ENCODE results near the gene TLR4.

The TLR4 gene

DNA sequence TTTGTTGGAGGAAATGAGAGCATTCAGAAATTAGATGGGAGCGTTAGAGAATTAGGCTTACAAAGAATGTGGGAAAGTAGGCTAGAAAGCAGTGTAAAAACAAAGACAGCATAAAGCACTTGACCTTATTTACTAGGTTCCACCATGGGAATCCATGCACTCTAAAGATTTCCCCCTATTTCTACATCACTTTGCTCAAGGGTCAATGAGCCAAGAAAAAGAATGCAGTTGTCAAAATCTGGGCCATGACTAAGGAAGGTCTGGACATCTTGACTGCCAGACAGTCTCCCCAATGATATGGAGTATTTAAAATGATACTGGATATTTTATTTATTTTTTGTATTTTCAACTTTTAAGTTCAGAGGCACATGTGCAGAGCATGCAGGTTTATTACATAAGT lies 3.4 kb downstream of the TLR4 start:
- H3K4me3 ChIP-seq (ENCODE audit: insufficient read depth, low read depth, low read length), result no peak overlapping the region

DNA sequence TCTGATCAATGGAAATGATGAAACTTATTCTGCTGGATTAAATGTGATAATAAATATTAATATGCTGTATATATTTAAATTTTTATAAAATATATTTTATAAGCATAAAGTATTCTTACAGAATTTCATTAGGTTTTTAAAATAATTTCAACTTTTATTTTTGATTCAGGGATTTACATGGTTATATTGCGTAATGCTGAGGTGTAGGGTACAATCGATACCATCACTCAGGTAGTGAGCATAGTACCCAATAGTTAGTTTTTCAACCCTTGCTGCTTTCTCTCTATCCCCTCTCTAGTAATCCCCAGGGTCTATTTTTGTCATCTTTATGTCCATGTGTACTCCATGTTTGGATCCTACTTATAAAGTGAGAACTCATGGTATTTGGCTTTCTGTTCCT lies 5.7 kb downstream of the TLR4 start:
- Histone ChIP-seq H3K4me1 (ENCODE audit: control insufficient read depth, insufficient read depth, low read length) (no peaks in the 10 kb centered on the region), H3K27ac (ENCODE audit: insufficient read depth, low read depth, low read length, poor library complexity, severe bottlenecking) (no peak overlapping the region), H3K9me3 (ENCODE audit: control insufficient read depth, low read length) (no peaks in the 10 kb centered on the region), H3K27me3 (ENCODE audit: control insufficient read depth, insufficient read depth, low read length, poor library complexity, severe bottlenecking) (no peaks in the 10 kb centered on the region), H3K36me3 (ENCODE audit: control insufficient read depth, insufficient read depth, low read length) (no peaks in the 10 kb centered on the region), H3K4me3 (ENCODE audit: insufficient read depth, low read depth, low read length) (no peak overlapping the region)
- WGBS, 2 experiments, result 91 to 96% methylated on average over 1 to 2 of the region's 2 CpGs

More for the DNA sequence above, 3.4 kb downstream of the TLR4 start:
- WGBS, 2 experiments, result 92 to 96% methylated on average over 1 of the region's 1 CpG
- H3K27me3 ChIP-seq (ENCODE audit: control insufficient read depth, insufficient read depth, low read length, poor library complexity, severe bottlenecking), result no peaks in the 10 kb centered on the region
- no peaks in the 10 kb centered on the region for H3K36me3 ChIP-seq (ENCODE audit: control insufficient read depth, insufficient read depth, low read length)
- no peak overlapping the region for H3K27ac ChIP-seq (ENCODE audit: insufficient read depth, low read depth, low read length, poor library complexity, severe bottlenecking)
- H3K4me1 ChIP-seq (ENCODE audit: control insufficient read depth, insufficient read depth, low read length), result no peaks in the 10 kb centered on the region
- no peaks in the 10 kb centered on the region for H3K9me3 ChIP-seq (ENCODE audit: control insufficient read depth, low read length)

DNA sequence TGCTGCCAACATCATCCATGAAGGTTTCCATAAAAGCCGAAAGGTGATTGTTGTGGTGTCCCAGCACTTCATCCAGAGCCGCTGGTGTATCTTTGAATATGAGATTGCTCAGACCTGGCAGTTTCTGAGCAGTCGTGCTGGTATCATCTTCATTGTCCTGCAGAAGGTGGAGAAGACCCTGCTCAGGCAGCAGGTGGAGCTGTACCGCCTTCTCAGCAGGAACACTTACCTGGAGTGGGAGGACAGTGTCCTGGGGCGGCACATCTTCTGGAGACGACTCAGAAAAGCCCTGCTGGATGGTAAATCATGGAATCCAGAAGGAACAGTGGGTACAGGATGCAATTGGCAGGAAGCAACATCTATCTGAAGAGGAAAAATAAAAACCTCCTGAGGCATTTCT lies 10.1 kb downstream of the TLR4 start:
- H3K36me3 ChIP-seq (ENCODE audit: control insufficient read depth, insufficient read depth, low read length), result no peaks in the 10 kb centered on the region
- WGBS, 2 experiments, result 88 to 93% methylated on average over 6 of the region's 6 CpGs
- no peaks in the 10 kb centered on the region for H3K9me3 ChIP-seq (ENCODE audit: control insufficient read depth, low read length)
- H3K4me1 ChIP-seq (ENCODE audit: control insufficient read depth, insufficient read depth, low read length), result no peaks in the 10 kb centered on the region
- H3K4me3 ChIP-seq (ENCODE audit: insufficient read depth, low read depth, low read length), result no peak overlapping the region
- H3K27me3 ChIP-seq (ENCODE audit: control insufficient read depth, insufficient read depth, low read length, poor library complexity, severe bottlenecking), result no peaks in the 10 kb centered on the region
- no peak overlapping the region for H3K27ac ChIP-seq (ENCODE audit: insufficient read depth, low read depth, low read length, poor library complexity, severe bottlenecking)

DNA sequence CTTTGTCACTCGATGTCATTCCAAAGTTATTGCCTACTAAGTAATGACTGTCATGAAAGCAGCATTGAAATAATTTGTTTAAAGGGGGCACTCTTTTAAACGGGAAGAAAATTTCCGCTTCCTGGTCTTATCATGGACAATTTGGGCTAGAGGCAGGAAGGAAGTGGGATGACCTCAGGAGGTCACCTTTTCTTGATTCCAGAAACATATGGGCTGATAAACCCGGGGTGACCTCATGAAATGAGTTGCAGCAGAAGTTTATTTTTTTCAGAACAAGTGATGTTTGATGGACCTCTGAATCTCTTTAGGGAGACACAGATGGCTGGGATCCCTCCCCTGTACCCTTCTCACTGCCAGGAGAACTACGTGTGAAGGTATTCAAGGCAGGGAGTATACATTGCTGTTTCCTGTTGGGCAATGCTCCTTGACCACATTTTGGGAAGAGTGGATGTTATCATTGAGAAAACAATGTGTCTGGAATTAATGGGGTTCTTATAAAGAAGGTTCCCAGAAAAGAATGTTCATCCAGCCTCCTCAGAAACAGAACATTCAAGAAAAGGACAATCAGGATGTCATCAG lies 11.3 kb downstream of the TLR4 start:
- 94 to 97% methylated on average over 5 of the region's 5 CpGs for WGBS, 2 experiments
- H3K27ac ChIP-seq (ENCODE audit: insufficient read depth, low read depth, low read length, poor library complexity, severe bottlenecking), result no peak overlapping the region
- no peaks in the 10 kb centered on the region for H3K36me3 ChIP-seq (ENCODE audit: control insufficient read depth, insufficient read depth, low read length)
- no peaks in the 10 kb centered on the region for H3K9me3 ChIP-seq (ENCODE audit: control insufficient read depth, low read length)
- no peak overlapping the region for H3K4me3 ChIP-seq (ENCODE audit: insufficient read depth, low read depth, low read length)
- no peaks in the 10 kb centered on the region for H3K27me3 ChIP-seq (ENCODE audit: control insufficient read depth, insufficient read depth, low read length, poor library complexity, severe bottlenecking)
- no peaks in the 10 kb centered on the region for H3K4me1 ChIP-seq (ENCODE audit: control insufficient read depth, insufficient read depth, low read length)

DNA sequence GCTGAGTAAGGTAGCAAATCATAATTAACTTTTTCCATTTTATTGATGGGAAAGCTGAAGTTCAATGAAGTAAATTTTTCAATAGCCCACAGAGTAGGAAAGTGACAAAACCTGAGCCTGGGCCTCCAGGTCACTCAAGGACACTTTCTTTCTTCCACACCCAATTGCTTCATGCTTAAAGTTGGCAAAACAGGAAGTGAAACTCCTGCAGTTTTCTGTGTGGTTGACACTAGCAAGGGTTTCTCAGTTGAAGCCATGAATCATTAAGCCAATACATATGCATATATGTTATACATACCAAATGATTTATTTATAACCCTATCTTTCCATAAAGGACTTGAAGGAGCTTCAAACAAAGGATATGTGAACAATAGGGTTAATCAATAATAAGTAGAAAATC lies 13.9 kb downstream of the TLR4 start:
- H3K4me3 ChIP-seq (ENCODE audit: insufficient read depth, low read depth, low read length), result no peak overlapping the region
- no peak overlapping the region for H3K27ac ChIP-seq (ENCODE audit: insufficient read depth, low read depth, low read length, poor library complexity, severe bottlenecking)
- no peaks in the 10 kb centered on the region for H3K4me1 ChIP-seq (ENCODE audit: control insufficient read depth, insufficient read depth, low read length)
- H3K27me3 ChIP-seq (ENCODE audit: control insufficient read depth, insufficient read depth, low read length, poor library complexity, severe bottlenecking), result no peaks in the 10 kb centered on the region
- no peaks in the 10 kb centered on the region for H3K9me3 ChIP-seq (ENCODE audit: control insufficient read depth, low read length)
- H3K36me3 ChIP-seq (ENCODE audit: control insufficient read depth, insufficient read depth, low read length), result no peaks in the 10 kb centered on the region

DNA sequence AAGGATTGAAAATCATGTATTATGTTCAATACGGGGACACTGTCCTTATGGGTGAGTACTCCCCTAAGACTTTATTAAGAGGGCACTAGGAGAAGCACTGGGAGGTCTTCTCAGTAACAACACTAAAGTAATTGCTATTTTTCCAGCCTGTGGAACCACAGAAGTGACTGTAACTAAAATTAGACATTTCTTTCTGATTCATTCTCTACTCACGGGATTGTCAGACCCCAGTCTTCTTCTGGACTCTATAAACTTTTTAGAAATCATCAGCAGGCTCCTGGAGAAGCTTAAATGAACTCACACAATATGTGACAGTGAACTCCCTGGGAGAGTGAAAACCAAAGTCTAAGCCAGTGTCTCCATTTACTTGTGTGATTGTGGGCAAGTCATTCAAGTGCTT lies 14.5 kb downstream of the TLR4 start:
- Histone ChIP-seq H3K27me3 (ENCODE audit: control insufficient read depth, insufficient read depth, low read length, poor library complexity, severe bottlenecking) (no peaks in the 10 kb centered on the region), H3K9me3 (ENCODE audit: control insufficient read depth, low read length) (no peaks in the 10 kb centered on the region), H3K4me3 (ENCODE audit: insufficient read depth, low read depth, low read length) (no peak overlapping the region), H3K36me3 (ENCODE audit: control insufficient read depth, insufficient read depth, low read length) (no peaks in the 10 kb centered on the region), H3K4me1 (ENCODE audit: control insufficient read depth, insufficient read depth, low read length) (no peaks in the 10 kb centered on the region), H3K27ac (ENCODE audit: insufficient read depth, low read depth, low read length, poor library complexity, severe bottlenecking) (no peak overlapping the region)
- 88 to 90% methylated on average over 2 of the region's 2 CpGs for WGBS, 2 experiments

DNA sequence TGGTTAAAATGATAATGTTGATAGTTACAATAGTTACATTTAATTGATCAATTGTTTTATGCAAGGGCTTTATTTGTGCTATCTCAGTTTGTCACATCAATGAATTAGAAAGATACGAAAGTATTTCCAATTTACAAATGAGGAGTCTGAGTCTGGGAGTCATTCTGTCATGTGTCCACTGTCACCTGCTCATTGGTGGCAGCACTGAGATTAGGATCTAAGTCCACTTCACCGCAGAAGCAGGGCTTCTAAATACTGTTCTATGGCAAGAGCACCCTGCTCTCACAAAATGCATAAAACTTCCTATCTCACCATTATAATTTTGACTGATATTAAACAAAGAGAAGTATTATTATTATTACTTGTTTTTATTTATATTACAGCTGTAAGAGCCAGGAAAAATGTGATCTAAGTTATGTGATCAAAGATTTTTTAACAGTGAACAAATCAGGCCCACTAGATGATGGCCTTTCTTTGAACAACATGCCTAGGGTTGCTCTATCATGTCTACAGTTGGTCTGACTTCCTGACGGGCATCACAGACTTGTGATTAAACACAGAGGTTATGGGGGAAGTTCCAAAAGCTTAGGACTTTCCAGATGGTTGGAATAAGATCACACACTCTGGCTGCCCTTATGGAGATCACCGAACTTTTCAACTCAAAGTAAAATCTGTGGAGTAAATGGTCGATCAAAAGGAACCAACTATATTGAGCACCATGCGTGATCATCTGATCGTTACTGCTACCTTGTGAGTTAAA lies 15.1 kb downstream of the TLR4 start:
- WGBS, 2 experiments, result 92 to 95% methylated on average over 7 of the region's 7 CpGs

DNA sequence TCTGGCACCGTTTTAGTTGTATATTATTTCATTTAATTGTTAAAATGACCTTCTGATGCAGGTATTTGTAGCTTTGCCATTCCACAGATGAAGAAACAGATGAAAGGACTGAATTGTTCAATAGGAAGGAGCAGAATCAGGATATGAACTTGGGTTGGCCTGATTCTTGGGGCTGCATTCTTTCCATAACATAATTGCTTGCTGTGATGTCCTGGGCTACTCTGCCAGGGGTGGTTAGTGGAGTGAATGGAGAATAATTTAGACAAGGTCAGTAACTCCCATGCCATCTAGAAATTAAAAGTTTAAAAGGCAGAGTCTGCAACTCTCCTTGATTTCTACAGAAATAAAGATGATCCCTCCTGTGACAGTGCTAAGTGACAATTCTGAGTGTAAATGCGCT lies 15.9 kb downstream of the TLR4 start:
- no peak overlapping the region for H3K4me3 ChIP-seq (ENCODE audit: insufficient read depth, low read depth, low read length)

More for the DNA sequence above, 15.1 kb downstream of the TLR4 start:
- Histone ChIP-seq H3K27ac (ENCODE audit: insufficient read depth, low read depth, low read length, poor library complexity, severe bottlenecking) (no peak overlapping the region), H3K4me1 (ENCODE audit: control insufficient read depth, insufficient read depth, low read length) (no peaks in the 10 kb centered on the region), H3K27me3 (ENCODE audit: control insufficient read depth, insufficient read depth, low read length, poor library complexity, severe bottlenecking) (no peaks in the 10 kb centered on the region), H3K36me3 (ENCODE audit: control insufficient read depth, insufficient read depth, low read length) (no peaks in the 10 kb centered on the region), H3K4me3 (ENCODE audit: insufficient read depth, low read depth, low read length) (no peak overlapping the region), H3K9me3 (ENCODE audit: control insufficient read depth, low read length) (no peaks in the 10 kb centered on the region)

DNA sequence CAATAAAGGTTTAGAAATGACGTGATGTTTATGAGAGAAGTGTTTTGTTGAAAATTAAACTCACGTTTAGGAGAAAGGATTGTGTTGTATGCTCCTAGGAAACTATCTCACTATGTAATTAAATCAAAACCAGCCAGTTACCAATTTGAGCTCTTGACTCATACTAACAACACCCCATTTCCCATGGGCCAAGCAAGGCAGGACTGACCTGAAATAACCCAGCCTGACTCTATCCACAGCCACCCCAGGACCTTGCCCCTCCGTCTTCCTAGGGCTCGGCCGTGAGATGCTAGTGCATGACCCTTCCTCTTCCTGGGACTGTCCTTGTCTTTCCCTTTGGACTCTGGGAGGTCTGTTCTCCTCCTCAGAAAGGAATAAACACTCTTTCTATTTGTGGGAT lies 16.4 kb downstream of the TLR4 start:
- Histone ChIP-seq H3K4me3 (ENCODE audit: insufficient read depth, low read depth, low read length) (no peak overlapping the region), H3K27me3 (ENCODE audit: control insufficient read depth, insufficient read depth, low read length, poor library complexity, severe bottlenecking) (no peaks in the 10 kb centered on the region), H3K27ac (ENCODE audit: insufficient read depth, low read depth, low read length, poor library complexity, severe bottlenecking) (no peak overlapping the region), H3K36me3 (ENCODE audit: control insufficient read depth, insufficient read depth, low read length) (no peaks in the 10 kb centered on the region), H3K9me3 (ENCODE audit: control insufficient read depth, low read length) (no peaks in the 10 kb centered on the region), H3K4me1 (ENCODE audit: control insufficient read depth, insufficient read depth, low read length) (no peaks in the 10 kb centered on the region)
- whole genome bisulfite sequencing, 2 experiments, result 97 to 98% methylated on average over 4 to 5 of the region's 5 CpGs

More for the DNA sequence above, 15.9 kb downstream of the TLR4 start:
- 87 to 100% methylated on average over 2 of the region's 2 CpGs for WGBS, 2 experiments
- H3K27me3 ChIP-seq (ENCODE audit: control insufficient read depth, insufficient read depth, low read length, poor library complexity, severe bottlenecking), result no peaks in the 10 kb centered on the region
- H3K4me1 ChIP-seq (ENCODE audit: control insufficient read depth, insufficient read depth, low read length), result no peaks in the 10 kb centered on the region
- H3K27ac ChIP-seq (ENCODE audit: insufficient read depth, low read depth, low read length, poor library complexity, severe bottlenecking), result no peak overlapping the region
- no peaks in the 10 kb centered on the region for H3K9me3 ChIP-seq (ENCODE audit: control insufficient read depth, low read length)
- no peaks in the 10 kb centered on the region for H3K36me3 ChIP-seq (ENCODE audit: control insufficient read depth, insufficient read depth, low read length)

DNA sequence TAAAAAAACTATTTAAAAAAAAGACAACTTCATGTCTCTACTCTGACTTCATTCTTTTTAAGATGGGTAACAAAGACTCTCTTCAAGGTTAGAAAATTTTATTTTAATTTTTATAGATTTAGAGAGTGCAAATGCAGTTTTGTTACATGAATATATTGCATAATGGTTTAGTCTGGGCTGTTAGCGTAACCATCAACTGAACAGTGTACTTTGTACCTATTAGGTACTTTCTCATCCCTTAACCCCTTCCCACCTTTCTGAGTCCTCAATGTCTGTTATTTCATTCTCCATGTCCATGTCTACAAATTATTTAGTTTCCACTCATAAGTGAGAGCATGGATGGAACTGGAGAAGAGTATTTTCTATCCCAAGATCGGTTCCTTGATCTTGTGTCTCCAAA lies 16.8 kb downstream of the TLR4 start:
- no peaks in the 10 kb centered on the region for H3K36me3 ChIP-seq (ENCODE audit: control insufficient read depth, insufficient read depth, low read length)
- 87 to 96% methylated on average over 2 of the region's 2 CpGs for WGBS, 2 experiments
- no peaks in the 10 kb centered on the region for H3K4me1 ChIP-seq (ENCODE audit: control insufficient read depth, insufficient read depth, low read length)
- H3K9me3 ChIP-seq (ENCODE audit: control insufficient read depth, low read length), result no peaks in the 10 kb centered on the region
- no peaks in the 10 kb centered on the region for H3K27me3 ChIP-seq (ENCODE audit: control insufficient read depth, insufficient read depth, low read length, poor library complexity, severe bottlenecking)
- no peak overlapping the region for H3K27ac ChIP-seq (ENCODE audit: insufficient read depth, low read depth, low read length, poor library complexity, severe bottlenecking)
- no peak overlapping the region for H3K4me3 ChIP-seq (ENCODE audit: insufficient read depth, low read depth, low read length)

Measured in ectodermal cell (in vitro differentiated cells).